K562 (cell line): ENCODE measurements around the gene ARL5C. TPM values are rescaled to one million over a fixed set of nuclear protein-coding genes. Genes with fewer than 3 reads are reported as not detected.
A peak's percentile ranks its signal among the peaks of the same experiment; 100 is the strongest.

Experiments
- ARID2 ChIP-seq: fragments of 450-650 bp; IDR thresholded peaks from 2 replicates; pipeline ENCODE4 v1.6.1; 2017; ENCODE audit warnings: antibody characterized with exemption, mild to moderate bottlenecking
- CLOCK ChIP-seq: fragments of 250-450 bp; sonication (Bioruptor Pico); IDR thresholded peaks from 2 replicates; pipeline ENCODE4 v1.4.0; 2020; ENCODE audit warnings: mild to moderate bottlenecking, moderate library complexity, borderline replicate concordance
- ELF1 ChIP-seq: fragments of 200-800 bp; sonication (Bioruptor generic); IDR thresholded peaks from 2 replicates; pipeline ENCODE4 v1.6.1; 2016; ENCODE audit warnings: missing genetic modification characterization, missing compliant biosample characterization
- ETV1 ChIP-seq: fragments of 450-650 bp; conservative IDR thresholded peaks from 2 replicates; pipeline ENCODE4 v1.6.1; 2016; ENCODE audit warnings: missing genetic modification characterization, control low read depth, low read depth, missing compliant biosample characterization
- HDGF ChIP-seq: fragments of 450-650 bp; IDR thresholded peaks from 2 replicates; pipeline ENCODE4 v1.6.1; 2016
- HIVEP1 ChIP-seq: fragments of 250-450 bp; sonication (Bioruptor Pico); IDR thresholded peaks from 2 replicates; pipeline ENCODE4 v1.4.0; 2020; ENCODE audit warnings: mild to moderate bottlenecking
- KDM5B ChIP-seq: fragments of 200-600 bp; sonication (generic); IDR thresholded peaks from 2 replicates; pipeline ENCODE4 v1.6.1; 2012; ENCODE audit warnings: low read depth, mild to moderate bottlenecking, moderate library complexity, low read length, control low read depth, inconsistent platforms; ENCODE audit not compliant: insufficient replicate concordance
- MNT ChIP-seq, 2 experiments: fragments of 450-650 bp; conservative IDR thresholded peaks; 2 replicates each; pipeline ENCODE4 v1.6.1; 2017; ENCODE audit warnings: mild to moderate bottlenecking in 2 of 2, moderate library complexity in 2 of 2
- NFRKB ChIP-seq: fragments of 450-650 bp; IDR thresholded peaks from 2 replicates; pipeline ENCODE4 v1.6.1; 2016; ENCODE audit warnings: low read depth
- POLR2G ChIP-seq: fragments of 200-400 bp; formaldehyde crosslinking; IDR thresholded peaks from 2 replicates; pipeline ENCODE4 v1.6.1; 2017; ENCODE audit warnings: low read depth, mild to moderate bottlenecking, antibody characterized with exemption, low read length, moderate library complexity
- POLR2H ChIP-seq: IDR thresholded peaks from 2 replicates; pipeline ENCODE4 v1.6.1; 2016; ENCODE audit warnings: missing genetic modification characterization, low read depth, mild to moderate bottlenecking, control low read depth, missing compliant biosample characterization, moderate library complexity
- SRSF3 ChIP-seq: fragments of 200-400 bp; formaldehyde crosslinking; IDR thresholded peaks from 2 replicates; pipeline ENCODE4 v1.6.1; 2016; ENCODE audit warnings: mild to moderate bottlenecking, low read length, moderate library complexity; ENCODE audit not compliant: insufficient read depth
- ZBTB1 ChIP-seq: sonication (generic); formaldehyde crosslinking; IDR thresholded peaks from 2 replicates; pipeline ENCODE4 v1.8.1; 2023; ENCODE audit warnings: missing genetic modification reagents, low read depth, mild to moderate bottlenecking, borderline replicate concordance
- ZNF12 ChIP-seq: sonication (generic); formaldehyde crosslinking; IDR thresholded peaks from 2 replicates; pipeline ENCODE4 v1.4.0; 2020; ENCODE audit warnings: mild to moderate bottlenecking, missing genetic modification reagents
- ZNF175 ChIP-seq: fragments of 200-800 bp; sonication (Bioruptor generic); IDR thresholded peaks from 2 replicates; pipeline ENCODE4 v1.6.1; 2016; ENCODE audit warnings: low read depth, mild to moderate bottlenecking, missing genetic modification characterization, missing compliant biosample characterization
- polyA plus RNA-seq, 8 experiments: library from polyadenylated mRNA; depleted of rRNA in 4 of 8; stranded (reverse) in 5 of 8; unstranded in 3 of 8; fragments of >200 nt; fragmentation: Nextera tagmentation in 2 of 8; fragmentation: Illumina TruSeq in 1 of 8; extraction: Ambion mirVana in 2 of 8; extraction: Trizol in 1 of 8; gene quantifications; 2 replicates each; pipeline versions ENCODE4 v1.2.1 to v1.2.3, GENCODE V29; 2011 to 2014; ENCODE audit warnings: inconsistent platforms in 1 of 8, missing spikeins in 1 of 8
- total RNA-seq, 7 experiments: library from RNA; depleted of rRNA in 6 of 7; stranded (reverse); fragments of >200 nt in 6 of 7; fragmentation: Illumina TruSeq in 2 of 7; extraction: Trizol in 2 of 7; gene quantifications; 2 replicates each; pipeline versions ENCODE4 v1.2.1 to v1.2.3, GENCODE V29; 2011 to 2021; ENCODE audit warnings: low replicate concordance in 1 of 7
- TF ChIP-seq, protein P1 (sequence below): fragments of 250-450 bp; sonication (Bioruptor Pico); IDR thresholded peaks from 2 replicates; pipeline ENCODE4 v1.8.0; 2022; ENCODE audit warnings: inconsistent platforms
- TF ChIP-seq, protein P2 (sequence below): conservative IDR thresholded peaks from 2 replicates; pipeline ENCODE4 v1.6.1; 2011; ENCODE audit warnings: low read depth, mild to moderate bottlenecking, low read length; ENCODE audit not compliant: control insufficient read depth

ARL5C gene
- total and polyA plus RNA-seq, 9 of the 15 experiments (the other 6 are each of a cell fraction or from before 2014, with no cell fraction given) = not detected

- TF ChIP-seq, protein P1, sequence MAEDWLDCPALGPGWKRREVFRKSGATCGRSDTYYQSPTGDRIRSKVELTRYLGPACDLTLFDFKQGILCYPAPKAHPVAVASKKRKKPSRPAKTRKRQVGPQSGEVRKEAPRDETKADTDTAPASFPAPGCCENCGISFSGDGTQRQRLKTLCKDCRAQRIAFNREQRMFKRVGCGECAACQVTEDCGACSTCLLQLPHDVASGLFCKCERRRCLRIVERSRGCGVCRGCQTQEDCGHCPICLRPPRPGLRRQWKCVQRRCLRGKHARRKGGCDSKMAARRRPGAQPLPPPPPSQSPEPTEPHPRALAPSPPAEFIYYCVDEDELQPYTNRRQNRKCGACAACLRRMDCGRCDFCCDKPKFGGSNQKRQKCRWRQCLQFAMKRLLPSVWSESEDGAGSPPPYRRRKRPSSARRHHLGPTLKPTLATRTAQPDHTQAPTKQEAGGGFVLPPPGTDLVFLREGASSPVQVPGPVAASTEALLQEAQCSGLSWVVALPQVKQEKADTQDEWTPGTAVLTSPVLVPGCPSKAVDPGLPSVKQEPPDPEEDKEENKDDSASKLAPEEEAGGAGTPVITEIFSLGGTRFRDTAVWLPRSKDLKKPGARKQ (CRISPR knock-in tag) = no peak
- TF ChIP-seq SRSF3 = no peak
- peak; percentile 81 to 88 for TF ChIP-seq MNT (conservative IDR thresholded peaks at IDR 0.05)
- TF ChIP-seq, protein P2, sequence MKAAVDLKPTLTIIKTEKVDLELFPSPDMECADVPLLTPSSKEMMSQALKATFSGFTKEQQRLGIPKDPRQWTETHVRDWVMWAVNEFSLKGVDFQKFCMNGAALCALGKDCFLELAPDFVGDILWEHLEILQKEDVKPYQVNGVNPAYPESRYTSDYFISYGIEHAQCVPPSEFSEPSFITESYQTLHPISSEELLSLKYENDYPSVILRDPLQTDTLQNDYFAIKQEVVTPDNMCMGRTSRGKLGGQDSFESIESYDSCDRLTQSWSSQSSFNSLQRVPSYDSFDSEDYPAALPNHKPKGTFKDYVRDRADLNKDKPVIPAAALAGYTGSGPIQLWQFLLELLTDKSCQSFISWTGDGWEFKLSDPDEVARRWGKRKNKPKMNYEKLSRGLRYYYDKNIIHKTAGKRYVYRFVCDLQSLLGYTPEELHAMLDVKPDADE = peak; percentile 80
- no peak for TF ChIP-seq CLOCK (CRISPR knock-in tag)
- peak; percentile 58 for TF ChIP-seq ZNF175 (CRISPR knock-in tag)
- TF ChIP-seq ZNF12 (CRISPR knock-in tag) = 0 out of 2 replicates have a peak, but pooled peaks have one; percentile 30
- peak; percentile 91 for TF ChIP-seq POLR2H (tag)
- TF ChIP-seq ELF1 (tag) = peak; percentile 25; the same call in 1 of the 2 replicates
- no peak for TF ChIP-seq ZBTB1 (CRISPR knock-in tag)
- TF ChIP-seq NFRKB = peak; percentile 83
- TF ChIP-seq POLR2G = peak; percentile 97
- peak; percentile 88 for TF ChIP-seq ETV1 (tag)
- no peak for TF ChIP-seq HDGF
- TF ChIP-seq HIVEP1 (CRISPR knock-in tag) = no peak
- 0 out of 2 replicates have a peak, but pooled peaks have one; percentile 11 for TF ChIP-seq ARID2
- TF ChIP-seq KDM5B = peak; percentile 86
These were observed 34.3 kb upstream of the ARL5C start, which contains the start of gene RPL19 (continued) for GRCh38 chr17:39200070-39200879.
